ENCODE measurements around the gene TRIM33.

TRIM33 gene

GRCh38 chr1:114455102-114455785 lies 55.8 kb downstream of the TRIM33 start:
- Histone ChIP-seq H3K27me3 (replicated peaks; ENCODE audit: insufficient read depth, low read length) (no peaks in the 10 kb centered on the region), H3K4me3 (ENCODE audit: low read length) (no peak overlapping the region), H3K27ac (ENCODE audit: low read length) (no peak overlapping the region), H3K9ac (ENCODE audit: low read length) (no peak overlapping the region), H3K9me3 (replicated peaks; ENCODE audit: insufficient read depth, low read length) (no peaks in the 10 kb centered on the region), H3F3A (ENCODE audit: insufficient read depth, low read length) (no peaks in the 10 kb centered on the region), H3K4me2 (ENCODE audit: low read depth, low read length) (no peak overlapping the region), H3K79me2 (ENCODE audit: low read length) (no peaks in the 10 kb centered on the region), H4K20me1 (ENCODE audit: insufficient read depth, low read length) (no peaks in the 10 kb centered on the region), H3K9me2 (replicated peaks; ENCODE audit: insufficient read depth, low read length) (no peaks in the 10 kb centered on the region), H2AFZ (ENCODE audit: low read length) (no peak overlapping the region), H3K4me1 (ENCODE audit: low read length) (no peaks in the 10 kb centered on the region), H3K36me3 (replicated peaks; ENCODE audit: insufficient read depth, low read length) (no peaks in the 10 kb centered on the region)
- DNase-seq, result no peak
- TF ChIP-seq, protein P1, sequence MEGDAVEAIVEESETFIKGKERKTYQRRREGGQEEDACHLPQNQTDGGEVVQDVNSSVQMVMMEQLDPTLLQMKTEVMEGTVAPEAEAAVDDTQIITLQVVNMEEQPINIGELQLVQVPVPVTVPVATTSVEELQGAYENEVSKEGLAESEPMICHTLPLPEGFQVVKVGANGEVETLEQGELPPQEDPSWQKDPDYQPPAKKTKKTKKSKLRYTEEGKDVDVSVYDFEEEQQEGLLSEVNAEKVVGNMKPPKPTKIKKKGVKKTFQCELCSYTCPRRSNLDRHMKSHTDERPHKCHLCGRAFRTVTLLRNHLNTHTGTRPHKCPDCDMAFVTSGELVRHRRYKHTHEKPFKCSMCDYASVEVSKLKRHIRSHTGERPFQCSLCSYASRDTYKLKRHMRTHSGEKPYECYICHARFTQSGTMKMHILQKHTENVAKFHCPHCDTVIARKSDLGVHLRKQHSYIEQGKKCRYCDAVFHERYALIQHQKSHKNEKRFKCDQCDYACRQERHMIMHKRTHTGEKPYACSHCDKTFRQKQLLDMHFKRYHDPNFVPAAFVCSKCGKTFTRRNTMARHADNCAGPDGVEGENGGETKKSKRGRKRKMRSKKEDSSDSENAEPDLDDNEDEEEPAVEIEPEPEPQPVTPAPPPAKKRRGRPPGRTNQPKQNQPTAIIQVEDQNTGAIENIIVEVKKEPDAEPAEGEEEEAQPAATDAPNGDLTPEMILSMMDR (IDR thresholded peaks at IDR 0.05; ENCODE audit: low read length), result no peak

GRCh38 chr1:114454539-114454938 lies 56.5 kb downstream of the TRIM33 start:
- no peaks in the 10 kb centered on the region for H3K9me2 ChIP-seq (replicated peaks; ENCODE audit: insufficient read depth, low read length)
- no peak overlapping the region for H2AFZ ChIP-seq (ENCODE audit: low read length)
- no peaks in the 10 kb centered on the region for H4K20me1 ChIP-seq (ENCODE audit: insufficient read depth, low read length)
- TF ChIP-seq, protein P1 (IDR thresholded peaks at IDR 0.05; ENCODE audit: low read length), result no peak
- TF ChIP-seq EZH2 (optimal IDR thresholded peaks at IDR 0.05; ENCODE audit: low read depth, low read length), result no peak
- TF ChIP-seq EZH2phosphoT487 (IDR thresholded peaks at IDR 0.05; ENCODE audit: low read length), result no peak
- no peaks in the 10 kb centered on the region for H3K9me3 ChIP-seq (replicated peaks; ENCODE audit: insufficient read depth, low read length)
- H3K4me1 ChIP-seq (ENCODE audit: low read length), result no peaks in the 10 kb centered on the region
- no peak overlapping the region for H3K4me2 ChIP-seq (ENCODE audit: low read depth, low read length)
- no peak overlapping the region for H3K9ac ChIP-seq (ENCODE audit: low read length)
- no peaks in the 10 kb centered on the region for H3K79me2 ChIP-seq (ENCODE audit: low read length)
- H3K4me3 ChIP-seq (ENCODE audit: low read length), result no peak overlapping the region
- H3K27me3 ChIP-seq (replicated peaks; ENCODE audit: insufficient read depth, low read length), result no peaks in the 10 kb centered on the region
- H3K27ac ChIP-seq (ENCODE audit: low read length), result no peak overlapping the region
- DNase-seq, result no peak
- no peaks in the 10 kb centered on the region for H3K36me3 ChIP-seq (replicated peaks; ENCODE audit: insufficient read depth, low read length)
- no peaks in the 10 kb centered on the region for H3F3A ChIP-seq (ENCODE audit: insufficient read depth, low read length)

- no peaks in the 10 kb centered on the region for H3K9me3 ChIP-seq (replicated peaks; ENCODE audit: insufficient read depth, low read length)
- no peak for DNase-seq
Observed at GRCh38 chr1:114453361-114453784, 57.6 kb downstream of the TRIM33 start.

More at GRCh38 chr1:114453361-114453784, 57.6 kb downstream of the TRIM33 start:
- Histone ChIP-seq H3K79me2 (ENCODE audit: low read length) (no peaks in the 10 kb centered on the region), H3K36me3 (replicated peaks; ENCODE audit: insufficient read depth, low read length) (no peaks in the 10 kb centered on the region), H3K27ac (ENCODE audit: low read length) (no peak overlapping the region), H2AFZ (ENCODE audit: low read length) (no peak overlapping the region), H3K4me2 (ENCODE audit: low read depth, low read length) (no peak overlapping the region), H3K9me2 (replicated peaks; ENCODE audit: insufficient read depth, low read length) (no peaks in the 10 kb centered on the region), H4K20me1 (ENCODE audit: insufficient read depth, low read length) (no peaks in the 10 kb centered on the region), H3K9ac (ENCODE audit: low read length) (no peak overlapping the region), H3K4me3 (ENCODE audit: low read length) (no peak overlapping the region), H3F3A (ENCODE audit: insufficient read depth, low read length) (no peaks in the 10 kb centered on the region), H3K4me1 (ENCODE audit: low read length) (no peaks in the 10 kb centered on the region), H3K27me3 (replicated peaks; ENCODE audit: insufficient read depth, low read length) (no peaks in the 10 kb centered on the region)
- TF ChIP-seq EZH2 (optimal IDR thresholded peaks at IDR 0.05; ENCODE audit: low read depth, low read length) (no peak), EZH2phosphoT487 (IDR thresholded peaks at IDR 0.05; ENCODE audit: low read length) (no peak)
- TF ChIP-seq, protein P1 (IDR thresholded peaks at IDR 0.05; ENCODE audit: low read length), result no peak

Data from MM.1S (cell line).